ENCODE results near the gene COMMD4.

- no peak for TF ChIP-seq CTCF (IDR thresholded peaks at IDR 0.05; ENCODE audit: insufficient read depth, low read length, poor library complexity, severe bottlenecking)
- TF ChIP-seq EZH2phosphoT487 (conservative IDR thresholded peaks at IDR 0.05; ENCODE audit: low read length): no peak
These were observed 9.9 kb upstream of the COMMD4 start for GRCh38 chr15:75325922-75326321.
